H1 (cell line): ENCODE measurements around the gene FBXO47. TPM values are rescaled to one million over a fixed set of nuclear protein-coding genes. Genes with fewer than 3 reads are reported as not detected.

Experiments used
- ASH2L ChIP-seq: fragments of 200-600, 300-600 bp; sonication (generic); IDR thresholded peaks from one replicate; pipeline ENCODE4 v1.7.1; 2017; ENCODE audit warnings: low read length
- CTBP2 ChIP-seq: IDR thresholded peaks from 2 replicates; pipeline ENCODE4 v1.7.0; 2011; ENCODE audit warnings: borderline replicate concordance, mild to moderate bottlenecking, moderate library complexity, mixed read lengths, low read length; ENCODE audit not compliant: insufficient read depth, insufficient read length
- CTCF ChIP-seq, 3 experiments: IDR thresholded peaks; 1 replicate in 2 of 3; 2 replicates in 1 of 3; pipeline versions ENCODE4 v1.5.1 to v1.6.1; 2011; ENCODE audit warnings: low read length in 3 of 3, mild to moderate bottlenecking in 3 of 3, inconsistent platforms in 2 of 3, low read depth in 1 of 3, moderate library complexity in 1 of 3; ENCODE audit not compliant: insufficient read depth in 1 of 3; ENCODE audit errors: control extremely low read depth in 1 of 3
- EP300 ChIP-seq, 2 experiments: IDR thresholded peaks; 1 replicate in 1 of 2; 2 replicates in 1 of 2; pipeline ENCODE4 v1.6.1; 2011 to 2012; ENCODE audit warnings: low read depth in 2 of 2, low read length in 2 of 2, mild to moderate bottlenecking in 2 of 2, borderline replicate concordance in 1 of 2, inconsistent platforms in 1 of 2, moderate library complexity in 1 of 2
- MAFK ChIP-seq: IDR thresholded peaks from 2 replicates; pipeline ENCODE4 v1.6.1; 2012; ENCODE audit warnings: low read depth, mild to moderate bottlenecking, improper control_type of control experiment, low read length
- POLR2A ChIP-seq, 2 experiments: IDR thresholded peaks; 1 replicate in 1 of 2; 2 replicates in 1 of 2; pipeline ENCODE4 v1.6.1; 2011; ENCODE audit warnings: low read depth in 2 of 2, low read length in 2 of 2, mild to moderate bottlenecking in 2 of 2; ENCODE audit errors: control extremely low read depth in 1 of 2
- SP4 ChIP-seq: IDR thresholded peaks from 2 replicates; pipeline ENCODE4 v1.6.1; 2012; ENCODE audit warnings: low read length, inconsistent platforms
- SUZ12 ChIP-seq: fragments of 200-600 bp; sonication (generic); IDR thresholded peaks from 2 replicates; pipeline ENCODE4 v1.6.1; 2012; ENCODE audit warnings: mild to moderate bottlenecking, inconsistent platforms, low read length, moderate library complexity, mixed read lengths
- polyA plus RNA-seq, 7 experiments: library from polyadenylated mRNA; depleted of rRNA in 3 of 7; stranded (reverse) in 5 of 7; unstranded in 2 of 7; fragments of >200 nt in 5 of 7; fragments of 200-250 nt in 2 of 7; gene quantifications; 1 replicate in 5 of 7; 2 replicates in 1 of 7; 4 replicates in 1 of 7; pipeline versions ENCODE4 v1.2.1 to v1.2.3, GENCODE V29; 2011 to 2013; ENCODE audit warnings: missing spikeins in 2 of 7, mixed read lengths in 2 of 7
- total RNA-seq: library from RNA; stranded (reverse); fragmentation: NEBNext Ultra II Directional; extraction: Animal tissue kit (Norgen Biotek cat#: 25700); gene quantifications from 2 replicates; pipeline ENCODE4 v1.2.1, GENCODE V29; 2021

FBXO47 gene
- total and polyA plus RNA-seq, 2 of the 8 experiments (the other 6 are each of a cell fraction or from before 2014, with no cell fraction given) = not detected

- TF ChIP-seq CTCF (IDR thresholded peaks at IDR 0.05; ENCODE audit: control extremely low read depth in 1 of 3, insufficient read depth in 1 of 3, low read depth in 1 of 3, low read length in 3 of 3) = peak; percentile 26 to 65 (median 52); a peak in 2 of 4 replicates
- TF ChIP-seq SUZ12 = peak; percentile 50; the same call in 1 of the 2 replicates
- TF ChIP-seq MAFK = no peak
- TF ChIP-seq EP300 (IDR thresholded peaks at IDR 0.05; ENCODE audit: borderline replicate concordance in 1 of 2, low read depth in 2 of 2, low read length in 2 of 2) = no peak
- peak; percentile 67 for TF ChIP-seq CTBP2
- TF ChIP-seq ASH2L = peak; percentile 83
- TF ChIP-seq SP4 = no peak
- TF ChIP-seq POLR2A (IDR thresholded peaks at IDR 0.05; ENCODE audit: control extremely low read depth in 1 of 2, low read depth in 2 of 2, low read length in 2 of 2) = no peak
Measured at GRCh38 chr17:39011907-39012468, 44.8 kb upstream of the FBXO47 start (continued).
